DND-41 (cell line): ENCODE measurements around the gene MYO1E.
"Not testable (repeated sequence)": the region's sequence is repeated elsewhere in the genome, so short reads cannot be mapped to it uniquely, and the experiment has no call there.

Experiments
- ATAC-seq: fragments of 200-7000 bp; cut with Tn5 transposase; 3 replicates; pipeline ENCODE4 v1.9.1; 2021; ENCODE audit warnings: low read depth; ENCODE audit not compliant: insufficient read depth
- DNase-seq: peaks from one replicate; pipeline ENCODE4 v3.0.0-alpha.2; 2020
- H2AFZ ChIP-seq: 2 replicates; pipeline ENCODE4 v1.6.0; 2012; ENCODE audit warnings: low read depth, low read length
- H3K27ac ChIP-seq: 2 replicates; pipeline ENCODE4 v1.5.1; 2012; ENCODE audit warnings: low read length, inconsistent platforms
- H3K27me3 ChIP-seq: fragments of 200-600 bp; sonication (generic); 2 replicates; pipeline ENCODE4 v1.6.0; 2012; ENCODE audit warnings: low read length, mild to moderate bottlenecking, inconsistent platforms; ENCODE audit not compliant: insufficient read depth, poor library complexity
- H3K36me3 ChIP-seq: 2 replicates; pipeline ENCODE4 v1.5.1; 2012; ENCODE audit warnings: low read length, inconsistent platforms; ENCODE audit not compliant: insufficient read depth
- H3K4me1 ChIP-seq: 2 replicates; pipeline ENCODE4 v1.5.1; 2012; ENCODE audit warnings: mild to moderate bottlenecking, low read length; ENCODE audit not compliant: insufficient read depth
- H3K4me2 ChIP-seq: 2 replicates; pipeline ENCODE4 v1.6.0; 2012; ENCODE audit warnings: mild to moderate bottlenecking, moderate library complexity, low read length, inconsistent platforms; ENCODE audit not compliant: insufficient read depth
- H3K4me3 ChIP-seq, 2 experiments: fragments of 200-600 bp in 1 of 2; shearing (Covaris generic) in 1 of 2; 2 replicates each; pipeline ENCODE4 v1.5.1; 2012 to 2016; ENCODE audit warnings: inconsistent platforms in 2 of 2, low read length in 2 of 2, mild to moderate bottlenecking in 2 of 2, low read depth in 1 of 2, moderate library complexity in 1 of 2
- H3K79me2 ChIP-seq: 2 replicates; pipeline ENCODE4 v1.6.0; 2012; ENCODE audit warnings: low read length, inconsistent platforms; ENCODE audit not compliant: insufficient read depth
- H3K9ac ChIP-seq: 2 replicates; pipeline ENCODE4 v1.6.0; 2012; ENCODE audit warnings: low read depth, mild to moderate bottlenecking, inconsistent platforms, low read length, moderate library complexity
- H3K9me3 ChIP-seq: 2 replicates; pipeline ENCODE4 v1.5.1; 2012; ENCODE audit warnings: low read length, moderate library complexity, mild to moderate bottlenecking, inconsistent platforms; ENCODE audit not compliant: insufficient read depth, severe bottlenecking
- H4K20me1 ChIP-seq: 2 replicates; pipeline ENCODE4 v1.6.0; 2012; ENCODE audit warnings: low read length; ENCODE audit not compliant: insufficient read depth
- CTCF ChIP-seq: IDR thresholded peaks from 2 replicates; pipeline ENCODE4 v1.5.1; 2012; ENCODE audit warnings: borderline replicate concordance, low read length, moderate library complexity, mild to moderate bottlenecking; ENCODE audit not compliant: poor library complexity, severe bottlenecking; ENCODE audit errors: extremely low read depth
- EZH2 ChIP-seq: IDR thresholded peaks from 3 replicates; pipeline ENCODE4 v1.6.1; 2012; ENCODE audit warnings: borderline replicate concordance, low read depth, mild to moderate bottlenecking, moderate library complexity, low read length, inconsistent platforms; ENCODE audit not compliant: severe bottlenecking

Gene MYO1E

DNA sequence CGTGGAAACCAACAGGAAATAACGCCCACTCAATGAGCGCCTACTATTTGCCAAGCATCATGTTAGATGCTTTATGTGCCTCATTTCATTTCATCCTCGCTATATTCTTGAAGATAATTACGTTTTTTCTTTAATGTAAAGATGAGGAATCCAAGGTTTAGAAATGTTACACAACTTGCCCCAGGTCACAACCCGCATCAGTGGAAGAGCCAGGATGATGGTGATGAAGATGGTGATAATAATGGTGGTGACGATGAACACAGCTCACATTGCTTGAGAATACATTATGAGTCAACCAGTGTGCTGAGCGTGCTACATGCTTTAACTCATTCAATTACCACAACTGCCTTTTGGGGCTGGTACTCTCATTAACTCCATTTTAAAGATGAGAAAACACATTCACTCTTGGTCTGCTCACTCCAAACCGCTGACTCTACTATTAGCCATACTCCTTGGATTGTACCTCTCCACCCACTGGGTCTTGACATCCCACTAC is 21.5 kb upstream of the MYO1E start:
- Histone ChIP-seq H2AFZ (no peak overlapping the region), H3K36me3 (no peaks in the 10 kb centered on the region), H3K27ac (no peak overlapping the region), H3K4me1 (no peaks in the 10 kb centered on the region), H3K4me2 (no peak overlapping the region), H3K9ac (no peak overlapping the region), H4K20me1 (no peaks in the 10 kb centered on the region), H3K4me3 (no peak overlapping the region), H3K9me3 (no peaks in the 10 kb centered on the region), H3K27me3 (no peaks in the 10 kb centered on the region), H3K79me2 (no peaks in the 10 kb centered on the region)
- no peak for DNase-seq
- ATAC-seq = no peak
- TF ChIP-seq CTCF (no peak), EZH2 (no peak)

GRCh38 chr15:59392299-59392698 is 19.6 kb upstream of the MYO1E start:
- TF ChIP-seq EZH2 = no peak
- no peak for TF ChIP-seq CTCF
- ATAC-seq (no peak), DNase-seq (no peak)
- no peak overlapping the region for H2AFZ ChIP-seq
- H3K4me2 ChIP-seq = no peak overlapping the region
- no peaks in the 10 kb centered on the region for H3K36me3 ChIP-seq
- no peaks in the 10 kb centered on the region for H4K20me1 ChIP-seq
- H3K79me2 ChIP-seq = no peaks in the 10 kb centered on the region
- no peak overlapping the region for H3K4me3 ChIP-seq
- H3K9me3 ChIP-seq = no peaks in the 10 kb centered on the region
- H3K27me3 ChIP-seq = no peaks in the 10 kb centered on the region
- H3K4me1 ChIP-seq = no peaks in the 10 kb centered on the region
- H3K9ac ChIP-seq = no peak overlapping the region
- H3K27ac ChIP-seq = no peak overlapping the region

DNA sequence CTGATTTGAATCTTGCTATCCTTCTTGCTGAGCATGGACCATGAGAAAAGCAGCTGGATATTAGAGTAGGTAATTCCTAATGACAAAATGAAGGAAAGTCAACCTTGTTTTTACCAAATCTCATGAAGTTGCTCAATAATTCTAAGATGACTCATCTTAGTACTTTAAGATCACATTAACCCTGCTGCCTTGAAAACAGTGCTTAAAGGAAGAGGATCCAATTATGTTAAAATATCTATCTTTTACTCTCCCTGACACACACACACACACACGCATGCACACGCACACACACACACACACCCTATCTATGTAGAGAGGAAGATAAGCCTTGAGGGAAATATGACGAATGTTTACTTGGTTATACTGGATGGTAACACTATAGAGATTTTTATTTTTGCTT is 16.0 kb upstream of the MYO1E start:
- ATAC-seq = no peak
- no peak overlapping the region for H2AFZ ChIP-seq
- H3K4me2 ChIP-seq = no peak overlapping the region

GRCh38 chr15:59387196-59387878 is 14.7 kb upstream of the MYO1E start:
- H3K27me3 ChIP-seq, H3K9ac ChIP-seq, ATAC-seq, H3K36me3 ChIP-seq, H3K79me2 ChIP-seq, H3K27ac ChIP-seq, H3K4me3 ChIP-seq, DNase-seq, H3K9me3 ChIP-seq, H3K4me1 ChIP-seq, H3K4me2 ChIP-seq, H2AFZ ChIP-seq, H4K20me1 ChIP-seq: not testable (repeated sequence)

More for the DNA sequence above, 16.0 kb upstream of the MYO1E start:
- Histone ChIP-seq H3K36me3 (no peaks in the 10 kb centered on the region), H4K20me1 (no peaks in the 10 kb centered on the region), H3K4me1 (no peaks in the 10 kb centered on the region), H3K27me3 (no peaks in the 10 kb centered on the region), H3K9me3 (no peaks in the 10 kb centered on the region), H3K4me3 (no peak overlapping the region), H3K79me2 (no peaks in the 10 kb centered on the region), H3K27ac (no peak overlapping the region), H3K9ac (no peak overlapping the region)
- DNase-seq = no peak
- TF ChIP-seq EZH2 (no peak), CTCF (no peak)
